Type B pancreatic cell (in vitro differentiated cells): ENCODE results near the gene MEX3D. TPM values are rescaled to one million over a fixed set of nuclear protein-coding genes. Genes with fewer than 3 reads are reported as not detected.

Experiments
- DNase-seq: peaks from one replicate; pipeline ENCODE4 v3.0.0; 2021; ENCODE audit warnings: mixed read lengths; ENCODE audit not compliant: unreplicated experiment; ENCODE audit errors: extremely low spot score
- H3K27ac Mint-ChIP-seq: 2 replicates; pipeline ENCODE4 v1.8.0; 2021; ENCODE audit warnings: mild to moderate bottlenecking, mixed read lengths
- H3K27me3 Mint-ChIP-seq: 2 replicates; pipeline ENCODE4 v1.8.0; 2021; ENCODE audit warnings: mixed read lengths
- H3K36me3 Mint-ChIP-seq: 2 replicates; pipeline ENCODE4 v1.8.0; 2021; ENCODE audit warnings: mixed read lengths
- H3K4me1 Mint-ChIP-seq: one replicate; pipeline ENCODE4 v1.8.0; 2021; ENCODE audit warnings: mixed read lengths; ENCODE audit not compliant: unreplicated experiment
- H3K4me3 Mint-ChIP-seq: 2 replicates; pipeline ENCODE4 v1.8.0; 2021; ENCODE audit warnings: mild to moderate bottlenecking, mixed read lengths
- H3K9me3 Mint-ChIP-seq: 2 replicates; pipeline ENCODE4 v1.8.0; 2021; ENCODE audit warnings: mixed read lengths
- total RNA-seq: library from RNA; stranded (reverse); gene quantifications from 2 replicates; pipeline ENCODE4 v1.2.1, GENCODE V29; 2021; ENCODE audit warnings: low replicate concordance
- TF ChIP-seq, protein P1 (sequence below): fragments of 200-600 bp; sonication (generic); conservative IDR thresholded peaks from 2 replicates; pipeline ENCODE4 v1.5.0; 2021; ENCODE audit warnings: antibody characterized with exemption, mild to moderate bottlenecking

Gene MEX3D
- total RNA-seq, 1 donor from 2014 or later, result 82.0 TPM

DNA sequence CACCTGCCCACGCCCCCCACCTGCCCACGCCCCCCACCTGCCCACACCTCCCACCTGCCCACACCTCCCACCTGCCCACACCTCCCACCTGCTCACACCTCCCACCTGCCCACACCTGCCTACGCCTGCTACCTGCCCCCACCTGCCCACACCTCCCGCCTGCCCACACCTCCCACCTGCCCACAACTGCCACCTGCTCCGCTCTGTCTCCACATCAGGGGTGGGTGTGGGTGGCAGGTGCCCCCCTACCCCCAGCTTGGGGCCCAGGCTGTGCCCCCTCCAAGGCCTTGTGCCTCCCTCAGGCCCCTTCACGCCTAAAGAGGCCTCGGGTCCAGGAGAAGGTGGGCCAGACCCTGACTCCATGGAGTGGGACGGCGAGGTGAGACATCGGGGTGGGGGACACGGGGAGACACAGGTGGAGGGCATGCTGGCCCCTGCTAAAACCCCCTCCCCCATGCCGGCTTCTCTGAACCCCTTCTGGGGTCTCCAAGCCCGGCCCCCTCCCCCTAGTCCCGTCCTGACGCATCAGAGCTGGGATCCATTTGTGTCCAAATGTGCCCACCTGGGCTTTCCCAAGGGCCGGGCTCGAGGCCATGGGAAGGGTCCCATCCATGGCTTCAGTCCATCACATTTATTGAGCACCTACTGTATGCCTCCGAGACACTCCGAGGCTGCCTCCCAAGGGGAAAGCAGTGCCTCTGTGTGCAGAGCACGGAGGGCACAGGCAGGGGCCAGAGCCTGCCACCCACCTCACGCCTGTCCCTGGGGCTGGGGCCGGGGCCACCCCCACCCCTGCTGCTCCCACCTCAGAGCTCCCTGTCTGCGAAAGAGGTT is 39.3 kb downstream of the MEX3D start:
- Mint-ChIP-seq H3K27me3 (peaks cover 38% of the 10 kb centered on the region), H3K27ac (no peak overlapping the region), H3K4me3 (no peak overlapping the region), H3K4me1 (no peaks in the 10 kb centered on the region), H3K9me3 (no peaks in the 10 kb centered on the region), H3K36me3 (no peaks in the 10 kb centered on the region)
- TF ChIP-seq, protein P1, sequence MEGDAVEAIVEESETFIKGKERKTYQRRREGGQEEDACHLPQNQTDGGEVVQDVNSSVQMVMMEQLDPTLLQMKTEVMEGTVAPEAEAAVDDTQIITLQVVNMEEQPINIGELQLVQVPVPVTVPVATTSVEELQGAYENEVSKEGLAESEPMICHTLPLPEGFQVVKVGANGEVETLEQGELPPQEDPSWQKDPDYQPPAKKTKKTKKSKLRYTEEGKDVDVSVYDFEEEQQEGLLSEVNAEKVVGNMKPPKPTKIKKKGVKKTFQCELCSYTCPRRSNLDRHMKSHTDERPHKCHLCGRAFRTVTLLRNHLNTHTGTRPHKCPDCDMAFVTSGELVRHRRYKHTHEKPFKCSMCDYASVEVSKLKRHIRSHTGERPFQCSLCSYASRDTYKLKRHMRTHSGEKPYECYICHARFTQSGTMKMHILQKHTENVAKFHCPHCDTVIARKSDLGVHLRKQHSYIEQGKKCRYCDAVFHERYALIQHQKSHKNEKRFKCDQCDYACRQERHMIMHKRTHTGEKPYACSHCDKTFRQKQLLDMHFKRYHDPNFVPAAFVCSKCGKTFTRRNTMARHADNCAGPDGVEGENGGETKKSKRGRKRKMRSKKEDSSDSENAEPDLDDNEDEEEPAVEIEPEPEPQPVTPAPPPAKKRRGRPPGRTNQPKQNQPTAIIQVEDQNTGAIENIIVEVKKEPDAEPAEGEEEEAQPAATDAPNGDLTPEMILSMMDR, result no peak
- no peak for DNase-seq

DNA sequence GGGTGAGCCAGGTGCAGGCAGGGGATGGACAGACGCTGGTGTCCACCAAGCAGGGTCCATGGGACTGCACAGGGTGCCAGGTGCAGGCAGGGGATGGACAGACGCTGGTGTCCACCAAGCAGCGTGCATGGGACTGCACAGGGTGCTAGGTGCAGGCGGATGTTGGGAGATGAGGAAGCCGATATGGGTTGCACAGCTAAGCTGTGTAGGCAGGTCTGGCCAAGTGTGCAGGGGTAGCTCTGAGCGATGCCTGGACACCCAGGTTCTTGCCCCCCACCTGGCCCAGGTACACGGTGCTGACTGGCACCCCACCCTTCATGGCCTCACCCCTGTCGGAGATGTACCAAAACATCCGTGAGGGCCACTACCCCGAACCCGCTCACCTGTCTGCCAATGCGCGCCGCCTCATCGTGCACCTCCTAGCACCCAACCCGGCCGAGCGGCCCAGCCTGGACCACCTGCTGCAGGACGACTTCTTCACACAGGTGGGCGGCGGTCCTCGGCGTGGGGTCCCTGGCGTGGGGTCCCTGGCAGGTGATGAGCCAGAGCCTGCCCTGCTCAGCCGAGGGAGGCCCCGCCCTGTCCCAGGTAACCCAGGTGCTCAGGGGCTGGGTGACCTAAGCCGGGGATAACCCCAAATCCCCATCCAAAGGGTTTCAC is 40.3 kb downstream of the MEX3D start:
- no peaks in the 10 kb centered on the region for H3K36me3 Mint-ChIP-seq
- TF ChIP-seq, protein P1, result no peak
- peaks cover 43% of the 10 kb centered on the region for H3K27me3 Mint-ChIP-seq
- no peaks in the 10 kb centered on the region for H3K9me3 Mint-ChIP-seq
- H3K4me3 Mint-ChIP-seq, result no peak overlapping the region
- no peak for DNase-seq
- H3K4me1 Mint-ChIP-seq, result no peaks in the 10 kb centered on the region
- no peak overlapping the region for H3K27ac Mint-ChIP-seq

GRCh38 chr19:1526979-1527649 is 41.0 kb downstream of the MEX3D start:
- Mint-ChIP-seq H3K4me1 (no peaks in the 10 kb centered on the region), H3K27ac (no peak overlapping the region), H3K4me3 (no peak overlapping the region)

GRCh38 chr19:1526066-1526778 is 41.9 kb downstream of the MEX3D start:
- Mint-ChIP-seq H3K4me1 (no peaks in the 10 kb centered on the region), H3K27me3 (peaks cover 58% of the 10 kb centered on the region), H3K9me3 (no peaks in the 10 kb centered on the region), H3K36me3 (no peaks in the 10 kb centered on the region), H3K27ac (no peak overlapping the region), H3K4me3 (no peak overlapping the region)
- TF ChIP-seq, protein P1, result no peak
- no peak for DNase-seq

More at GRCh38 chr19:1526979-1527649, 41.0 kb downstream of the MEX3D start:
- TF ChIP-seq, protein P1, result no peak
- no peaks in the 10 kb centered on the region for H3K9me3 Mint-ChIP-seq
- no peak for DNase-seq
- H3K27me3 Mint-ChIP-seq, result peaks cover 49% of the 10 kb centered on the region
- H3K36me3 Mint-ChIP-seq, result no peaks in the 10 kb centered on the region

DNA sequence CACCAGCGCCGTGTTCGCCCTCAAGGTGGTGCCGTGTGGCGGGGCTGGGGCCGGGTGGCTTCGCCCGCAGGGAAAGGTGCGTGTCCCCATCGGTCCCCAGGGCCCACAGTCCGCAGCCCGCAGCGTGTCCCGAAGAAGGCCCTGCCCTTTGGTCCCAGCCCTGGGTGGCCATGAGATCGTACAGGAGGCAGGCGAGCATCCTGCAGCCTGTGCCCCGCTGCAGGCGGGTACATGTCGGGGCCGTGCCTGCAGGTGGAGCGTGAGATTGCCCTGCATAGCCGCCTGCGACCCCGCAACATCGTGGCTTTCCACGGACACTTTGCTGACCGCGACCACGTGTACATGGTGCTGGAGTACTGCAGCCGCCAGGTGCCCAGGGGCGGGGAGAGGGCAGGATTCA is 42.8 kb downstream of the MEX3D start:
- Mint-ChIP-seq H3K36me3 (no peaks in the 10 kb centered on the region), H3K9me3 (no peaks in the 10 kb centered on the region), H3K4me3 (no peak overlapping the region), H3K27ac (no peak overlapping the region), H3K4me1 (no peaks in the 10 kb centered on the region), H3K27me3 (peaks cover 61% of the 10 kb centered on the region)
- DNase-seq, result no peak
- TF ChIP-seq, protein P1, result no peak
